ENCODE measurements around the gene KRAS.
A peak's percentile ranks its signal among the peaks of the same experiment; 100 is the strongest.

The KRAS gene

DNA sequence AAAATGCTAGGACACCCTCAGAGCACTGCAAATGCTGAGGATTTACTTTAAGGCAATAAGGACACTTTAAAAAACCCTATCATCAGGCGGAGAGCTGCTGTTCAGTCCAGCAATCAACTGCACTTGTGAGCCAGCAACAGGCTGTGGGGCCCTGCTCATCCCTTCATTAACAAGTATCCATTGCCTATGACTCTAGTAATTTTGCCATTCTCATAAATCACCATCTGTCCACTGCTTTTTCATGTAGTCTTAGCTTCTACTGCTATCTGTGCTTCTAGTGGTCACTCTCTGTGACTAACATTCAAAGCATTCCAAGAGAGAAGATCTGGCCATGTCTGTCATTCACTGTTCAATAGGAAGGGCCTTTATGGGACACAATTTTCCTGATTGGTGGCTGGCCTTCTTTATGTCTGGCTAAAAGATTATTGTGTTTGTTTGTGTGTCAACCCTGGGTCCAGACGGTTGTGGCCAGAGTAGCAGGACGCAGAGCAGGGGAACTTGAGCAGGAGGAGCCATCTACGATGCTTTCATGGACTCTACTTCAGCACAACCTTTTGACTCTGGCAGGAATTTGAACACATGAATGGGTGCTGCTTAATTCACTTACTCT, 3.6 kb upstream of the KRAS start:
- no peak for DNase-seq

DNA sequence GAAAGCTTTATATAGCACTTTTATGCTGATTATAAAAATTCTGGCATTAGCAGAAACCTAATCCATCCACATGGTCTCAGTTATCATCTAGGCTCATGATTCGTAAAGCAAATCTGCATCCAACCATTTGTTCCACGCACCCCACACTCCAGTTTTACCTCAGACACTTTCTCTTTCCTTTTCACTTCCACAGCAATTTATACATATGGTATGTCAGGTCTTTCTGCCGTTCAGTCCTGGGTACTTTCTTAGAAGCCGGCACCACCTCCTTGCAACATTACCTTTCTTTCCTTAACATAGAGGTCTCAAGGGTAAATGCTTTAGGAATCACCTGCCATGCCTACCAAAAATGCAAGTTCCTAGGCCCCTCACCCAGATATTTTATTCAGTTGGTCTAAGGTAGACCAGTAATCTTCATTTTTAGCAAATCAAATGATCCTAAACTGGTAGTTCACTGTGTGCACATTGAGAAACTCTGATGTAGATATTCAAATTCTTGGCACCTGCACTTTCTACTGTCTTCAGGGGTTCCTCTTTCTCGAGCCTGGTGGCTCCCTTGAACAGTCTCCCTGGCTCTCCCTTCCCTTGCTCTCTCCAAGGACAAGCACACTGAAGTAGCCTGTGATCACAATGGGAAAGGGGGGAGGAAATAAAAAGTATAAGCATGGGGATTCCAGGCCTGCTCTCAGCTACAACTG, 2.8 kb upstream of the KRAS start:
- DNase-seq: no peak

DNA sequence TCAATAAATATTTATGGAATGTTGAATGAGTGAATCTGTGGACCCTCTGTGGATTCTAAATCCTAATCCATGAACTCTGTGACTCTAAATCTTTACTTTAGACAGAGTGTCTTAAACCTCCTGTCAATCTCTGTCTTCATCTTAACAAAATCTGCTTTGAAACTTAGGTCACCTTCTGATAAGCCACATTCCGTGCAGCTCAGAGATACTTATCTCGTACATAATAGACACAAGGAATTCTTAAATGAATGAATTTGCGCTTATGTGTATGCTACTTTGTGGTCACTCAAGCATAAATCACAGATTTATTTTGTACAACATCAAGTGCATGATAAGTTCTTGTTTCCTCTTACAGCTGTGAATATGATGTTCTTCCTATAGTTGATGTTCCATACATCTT, 2.2 kb upstream of the KRAS start:
- no peak for DNase-seq

DNA sequence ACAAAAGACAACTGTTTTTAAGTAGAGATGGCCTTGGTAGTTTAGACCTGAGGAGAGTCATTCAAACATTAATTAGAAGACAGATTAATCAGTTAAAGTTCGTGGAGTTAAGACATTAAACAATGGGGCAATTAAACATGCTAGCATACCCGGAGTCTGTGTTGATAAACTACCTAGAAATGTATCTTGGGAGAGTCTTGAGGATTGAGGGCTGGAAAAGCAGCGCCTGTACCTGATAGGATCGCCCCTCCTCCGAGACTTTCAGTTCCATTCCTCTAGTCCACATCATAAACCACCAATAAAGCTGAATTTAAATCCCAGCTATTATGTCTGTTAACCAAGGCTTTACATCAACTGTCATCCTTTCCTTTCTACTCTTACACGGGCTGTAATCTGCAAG, 1.0 kb upstream of the KRAS start:
- DNase-seq: no peak

DNA sequence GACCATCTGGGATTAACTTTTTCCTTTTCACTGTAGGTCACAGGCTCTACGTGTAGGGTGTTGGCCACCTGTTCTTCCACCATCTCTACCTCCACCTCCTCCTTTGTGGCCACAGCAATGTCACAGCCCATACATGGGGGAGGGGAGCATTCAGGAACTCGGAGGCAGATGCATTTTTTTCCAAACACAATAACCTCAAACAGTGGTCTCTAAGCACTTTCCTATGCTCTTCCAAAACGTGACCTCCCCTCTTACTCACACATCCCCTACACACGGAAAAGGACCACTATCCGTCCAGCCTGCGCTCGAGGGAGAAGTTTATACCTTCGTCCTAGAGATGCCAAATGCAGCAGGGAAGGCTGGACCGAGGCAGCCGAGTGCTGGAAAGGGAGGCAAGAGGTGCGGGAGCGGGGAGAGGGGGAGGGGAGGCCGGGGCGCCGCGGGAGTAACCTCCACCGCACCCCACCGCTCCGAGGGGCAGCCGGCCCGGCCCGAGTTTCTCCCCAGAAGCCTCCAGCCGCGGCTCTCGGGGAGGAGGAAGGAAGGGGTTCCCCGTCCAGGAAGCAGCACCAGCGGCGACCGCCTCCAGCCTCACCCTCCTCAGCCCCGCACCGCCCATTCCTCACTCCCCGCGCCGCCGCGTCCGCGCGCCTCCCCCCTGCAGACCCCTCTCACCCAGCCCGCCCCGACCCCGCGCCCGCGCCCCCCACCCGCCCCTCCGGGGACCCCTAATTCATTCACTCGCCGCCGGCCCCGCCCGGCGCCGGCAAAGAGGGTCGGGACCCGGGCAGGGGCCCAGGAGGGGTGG, 594 bp downstream of the KRAS start:
- peak; percentile 46 for DNase-seq

DNA sequence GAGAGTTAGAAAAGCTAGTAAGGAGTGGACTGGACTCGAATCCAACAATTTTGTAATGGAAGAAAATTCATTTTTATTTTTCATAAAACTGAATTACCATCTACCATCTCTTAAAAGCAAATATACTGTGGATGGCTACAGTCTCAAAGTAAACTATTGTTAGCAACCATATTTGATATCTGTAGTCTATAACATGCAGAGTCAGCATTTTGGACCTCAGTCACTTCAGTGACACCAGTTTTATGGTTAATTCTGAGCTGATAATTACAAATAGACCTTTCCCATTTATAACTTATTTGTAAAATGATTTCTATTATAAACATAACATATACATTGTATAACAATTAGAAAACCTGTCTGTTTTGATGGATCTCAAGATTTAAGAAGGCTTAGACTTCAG, 2.0 kb downstream of the KRAS start:
- DNase-seq: no peak

DNA sequence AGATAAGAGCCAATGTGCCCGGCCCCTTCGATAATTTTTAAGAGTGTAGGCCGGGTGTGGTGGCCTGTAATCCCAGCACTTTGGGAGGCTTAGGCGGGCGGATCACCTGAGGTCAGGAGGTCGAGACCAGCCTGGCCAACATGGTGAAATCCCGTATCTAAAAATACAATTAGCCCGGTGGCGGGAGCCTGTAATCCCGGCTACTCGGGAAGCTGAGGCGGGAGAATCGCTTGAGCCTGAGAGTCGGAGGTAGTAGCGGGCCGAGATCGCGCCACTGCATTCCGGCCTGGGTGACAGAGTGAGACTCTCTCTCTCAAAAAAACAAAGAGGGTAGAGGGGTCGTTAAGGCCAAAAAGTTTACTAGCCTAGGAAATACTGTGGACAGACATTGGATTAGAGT, 2.6 kb downstream of the KRAS start:
- no peak for DNase-seq

DNA sequence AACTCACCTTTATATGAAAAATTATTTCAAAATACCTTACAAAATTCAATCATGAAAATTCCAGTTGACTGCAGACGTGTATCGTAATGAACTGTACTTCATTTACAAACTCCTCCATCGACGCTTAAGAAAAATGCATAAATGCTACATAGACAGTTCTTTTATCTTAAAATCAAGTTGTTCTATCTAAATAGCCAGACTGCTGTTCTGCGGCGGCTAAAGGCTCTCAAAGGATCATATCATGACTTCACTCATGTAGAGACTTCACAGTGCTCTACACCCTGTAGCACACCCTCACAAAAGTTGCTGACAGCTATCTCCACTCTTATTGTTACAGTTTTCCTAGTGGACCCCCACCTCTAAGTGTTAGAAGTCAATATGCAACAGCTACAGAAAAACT, 5.2 kb downstream of the KRAS start:
- no peak for DNase-seq

DNA sequence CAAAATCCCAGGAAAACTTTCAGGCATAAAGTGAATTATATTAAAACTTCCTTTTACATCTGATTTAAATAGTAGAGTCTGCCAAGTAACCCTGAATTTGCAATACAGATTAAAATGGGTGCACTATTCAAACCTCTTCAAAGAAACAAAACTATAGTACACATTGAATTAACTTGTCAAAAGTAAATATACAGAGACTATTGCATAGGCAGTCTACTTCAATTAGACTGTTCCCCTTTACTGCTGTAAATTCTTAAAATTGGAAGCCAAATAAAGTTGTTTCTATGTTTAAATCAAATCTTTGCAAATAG, 7.1 kb downstream of the KRAS start:
- no peak for DNase-seq

DNA sequence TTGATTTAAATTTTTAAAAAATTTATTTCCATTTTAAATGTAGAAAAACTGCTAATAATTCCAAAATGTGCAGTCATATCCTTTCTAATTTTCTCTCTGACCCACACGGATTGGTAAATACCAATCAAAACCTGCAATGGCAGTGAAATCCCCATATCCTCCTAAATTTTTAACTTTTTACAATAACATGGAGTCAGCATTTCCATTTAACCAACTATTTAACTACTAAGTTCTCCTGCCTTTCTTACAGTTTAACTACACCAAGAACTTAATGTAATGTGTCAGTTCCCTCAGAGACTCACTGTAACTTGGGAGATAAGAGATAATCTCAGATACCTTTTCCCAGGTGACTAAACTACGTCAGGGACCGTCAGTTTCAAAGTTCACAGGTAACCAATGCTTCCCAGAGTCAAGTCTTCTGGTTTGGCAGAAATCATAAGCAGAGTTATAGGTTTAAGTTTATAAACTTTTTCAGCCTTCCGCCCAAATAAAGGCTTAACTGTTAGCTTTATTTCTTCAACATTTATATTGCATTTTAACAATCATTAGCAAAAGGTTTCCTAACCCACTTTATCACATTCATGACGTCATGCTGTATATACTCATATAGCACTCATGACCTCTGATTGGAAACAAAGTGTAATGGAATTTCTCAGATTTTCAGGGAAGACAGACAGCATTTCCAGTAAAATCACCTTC, 7.6 kb downstream of the KRAS start:
- DNase-seq: no peak

DNA sequence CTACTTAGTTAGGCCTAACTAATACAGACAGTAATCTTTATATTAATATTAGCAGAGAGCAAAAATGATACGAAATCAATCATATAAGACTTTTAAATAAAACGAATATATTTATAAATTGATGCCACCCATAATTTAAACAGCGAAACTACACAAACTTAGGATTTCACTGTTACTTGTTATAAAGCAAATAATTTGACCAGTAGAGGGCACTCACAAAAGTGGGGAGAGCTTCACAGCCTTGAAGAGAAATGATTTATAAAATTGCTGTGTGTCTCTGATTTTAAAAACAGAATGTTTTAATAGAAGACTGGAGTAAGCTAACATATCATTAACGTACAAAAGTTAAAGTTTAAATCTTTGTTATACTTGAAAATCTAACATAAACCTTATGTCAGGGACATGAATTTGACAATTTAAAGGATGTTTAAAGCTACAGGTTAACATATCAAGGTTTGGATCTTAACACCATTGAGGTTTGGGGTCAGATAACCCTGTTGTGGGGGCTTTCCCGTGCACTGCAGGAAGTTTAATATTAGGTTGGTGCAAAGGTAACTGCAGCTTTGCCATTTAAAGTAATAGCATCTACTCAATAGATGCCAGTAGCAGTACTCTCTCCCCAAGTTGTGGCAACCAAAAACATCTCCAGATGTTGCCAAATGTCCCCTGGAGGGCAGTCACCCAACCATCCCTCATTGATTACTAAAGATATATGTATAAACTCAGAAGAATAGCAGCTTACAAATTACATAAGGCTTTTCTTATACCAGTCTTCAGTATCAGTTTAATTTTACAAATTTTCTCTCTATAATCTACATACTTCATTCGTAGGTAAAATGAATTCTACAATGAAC, 9.3 kb downstream of the KRAS start:
- no peak for DNase-seq

DNA sequence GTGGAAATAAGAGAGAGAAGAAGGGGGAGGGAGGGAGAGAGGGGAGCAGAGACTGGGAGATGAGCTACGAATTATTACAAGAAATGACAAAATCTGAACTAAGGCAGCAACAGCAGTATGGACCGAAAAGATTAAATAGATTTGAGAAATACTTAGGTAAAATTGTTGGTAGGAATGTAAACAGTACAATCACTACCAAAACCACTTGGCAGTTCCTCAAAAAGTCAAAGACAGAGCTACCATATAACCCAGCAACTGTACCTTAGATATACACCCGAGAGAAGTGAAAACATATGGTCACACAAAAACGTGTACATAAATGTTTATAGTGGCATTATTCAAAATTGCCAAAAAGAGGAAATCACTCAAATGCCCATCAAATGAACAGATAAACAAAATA, 14.1 kb downstream of the KRAS start:
- DNase-seq: no peak

DNA sequence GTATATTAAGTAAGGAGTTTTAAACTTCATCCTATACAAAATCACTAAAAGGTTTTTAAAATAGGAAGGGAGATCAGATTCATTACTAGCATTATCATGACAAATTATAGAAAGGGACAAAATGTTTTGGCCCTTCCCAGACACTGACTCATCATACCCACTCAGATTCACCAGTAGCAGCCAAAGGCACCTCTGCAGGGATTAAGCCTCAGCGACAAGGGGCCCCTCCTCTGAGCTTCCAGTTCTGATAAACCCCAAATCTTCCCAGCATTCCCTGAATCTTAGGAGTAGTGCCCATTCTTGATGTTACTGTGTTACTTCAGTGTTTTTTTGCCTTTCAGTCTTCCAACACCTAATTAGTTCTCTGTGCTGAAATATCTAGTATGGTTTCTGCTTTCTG, 14.5 kb downstream of the KRAS start:
- DNase-seq: no peak

DNA sequence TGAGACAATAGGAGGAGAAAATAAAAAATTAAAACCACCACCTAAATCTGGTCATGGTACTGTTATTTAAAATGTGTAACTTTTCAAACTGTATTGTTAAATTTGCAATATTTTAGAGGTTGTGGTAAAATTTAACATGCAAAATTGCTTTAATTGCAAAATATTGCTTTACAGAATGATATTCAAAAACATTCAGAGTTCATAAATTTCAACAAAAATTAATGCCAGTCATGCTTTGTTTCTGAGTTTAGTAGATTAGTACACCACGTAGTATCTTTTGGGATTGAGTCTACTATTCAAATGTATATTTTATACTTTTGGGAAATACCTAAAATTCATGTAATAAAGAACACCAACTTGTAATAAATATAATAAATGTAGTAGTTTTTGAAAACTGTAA, 37.4 kb downstream of the KRAS start:
- DNase-seq: no peak

DNA sequence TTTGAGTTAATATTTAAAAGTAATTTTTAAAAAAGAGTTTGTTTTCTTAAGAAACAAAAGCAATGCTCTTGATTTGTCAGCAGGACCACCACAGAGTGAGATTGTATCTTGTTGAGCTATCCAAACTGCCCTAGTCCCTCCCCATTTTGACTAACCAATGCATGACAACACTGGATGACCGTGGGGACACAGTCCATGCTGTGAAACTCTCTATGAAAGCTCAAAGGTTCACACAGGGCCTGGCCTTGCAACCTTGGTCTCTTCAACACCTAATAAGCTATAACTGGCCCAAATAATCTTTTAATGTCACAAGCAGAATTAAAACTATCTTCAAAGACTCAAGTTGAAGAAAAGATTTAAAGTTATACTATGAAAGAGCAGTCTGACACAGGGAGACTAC, 42.2 kb downstream of the KRAS start:
- no peak for DNase-seq

DNA sequence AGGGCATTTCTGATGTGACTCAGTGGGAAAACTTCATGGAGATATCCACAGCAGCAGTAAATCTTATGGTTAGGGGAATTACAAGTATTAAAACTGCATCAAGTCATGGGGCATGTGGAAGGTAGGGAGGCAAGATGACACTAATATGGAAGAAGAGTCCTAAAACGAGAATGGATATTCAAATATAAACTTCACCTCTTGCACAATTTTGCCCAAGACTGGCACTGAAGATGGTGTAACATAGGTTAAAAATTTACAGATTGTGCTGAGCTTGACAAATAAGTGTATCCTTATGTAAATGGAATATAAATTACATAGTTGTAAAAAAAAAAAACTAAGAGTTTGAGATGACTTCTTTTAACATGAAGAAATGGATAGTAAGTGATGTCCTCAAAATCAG, 42.9 kb downstream of the KRAS start:
- DNase-seq: no peak

DNA sequence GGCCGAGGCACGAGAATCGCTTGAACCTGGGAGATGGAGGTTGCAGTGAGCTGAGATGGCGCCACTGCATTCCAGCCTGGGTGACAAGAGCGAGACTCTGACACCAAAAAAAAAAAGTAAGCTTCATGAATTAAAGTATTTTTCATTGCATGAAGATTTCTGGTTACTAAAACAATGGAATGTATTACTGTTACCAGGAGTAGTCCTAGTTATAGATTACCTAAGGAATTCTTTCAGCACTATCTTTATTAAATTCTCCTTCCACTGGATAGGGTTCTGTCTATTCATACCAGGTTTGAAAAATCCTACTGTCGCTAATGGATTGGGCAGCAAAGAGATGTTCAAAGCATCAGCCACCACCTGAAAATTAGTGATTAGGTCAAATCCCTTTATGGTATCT, 43.3 kb downstream of the KRAS start:
- DNase-seq: no peak

DNA sequence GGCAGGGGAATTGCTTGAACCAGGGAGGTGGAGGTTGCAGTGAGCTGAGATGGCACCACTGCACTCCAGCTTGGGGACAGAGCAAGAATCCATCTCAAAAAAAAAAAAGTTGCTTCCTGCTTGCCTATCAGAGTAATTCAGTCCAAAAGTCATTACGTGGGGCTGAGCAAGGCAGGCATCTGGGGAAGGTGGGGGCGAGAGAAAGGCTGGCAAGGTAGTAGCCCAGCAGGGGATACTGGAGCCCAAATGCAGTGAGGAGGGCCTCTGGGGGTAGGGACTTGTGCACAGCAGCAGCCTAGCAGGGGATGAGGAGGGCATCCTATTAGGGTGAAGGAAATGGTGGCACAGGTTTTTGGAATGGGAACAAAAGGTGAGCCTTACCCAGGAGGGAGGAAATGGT, 48.6 kb downstream of the KRAS start:
- no peak for DNase-seq

DNA sequence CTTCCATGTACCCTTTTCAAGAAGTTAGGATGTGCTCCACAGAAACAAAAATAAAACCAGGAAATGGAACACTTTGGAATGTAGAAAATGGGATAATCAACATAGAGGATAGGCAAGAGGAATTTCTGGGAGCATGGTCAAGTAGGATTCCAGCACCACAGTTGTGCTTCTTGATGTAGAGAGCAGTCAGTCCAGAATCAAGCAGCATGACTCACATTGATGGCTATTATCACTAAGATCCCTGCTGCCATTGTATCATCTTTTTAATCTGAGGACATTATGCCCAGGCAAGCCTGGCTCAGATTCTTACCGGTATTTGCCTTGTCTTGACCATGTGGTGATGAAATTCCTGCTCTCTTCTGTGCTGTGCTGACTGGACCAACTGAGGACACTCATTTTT, 50.0 kb downstream of the KRAS start:
- DNase-seq: no peak

DNA sequence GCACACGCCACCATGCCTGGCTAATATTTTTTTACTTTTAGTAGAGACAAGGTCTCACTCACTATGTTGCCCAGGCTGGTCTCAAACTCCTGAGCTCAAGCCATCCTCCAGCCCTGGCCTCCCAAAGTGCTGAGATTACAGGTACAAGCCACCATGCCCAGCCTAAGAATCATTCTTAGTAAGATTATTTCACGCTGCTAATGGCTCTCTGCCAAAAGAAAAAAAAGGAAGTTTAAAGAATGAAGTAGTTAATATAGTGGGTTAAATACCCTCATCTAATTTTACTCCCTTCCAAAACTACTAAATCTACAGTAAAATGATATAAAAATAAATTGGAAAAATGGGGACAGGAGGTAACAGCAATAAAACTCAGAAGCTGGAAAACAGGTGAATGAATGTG, 53.1 kb downstream of the KRAS start:
- DNase-seq: no peak

DNA sequence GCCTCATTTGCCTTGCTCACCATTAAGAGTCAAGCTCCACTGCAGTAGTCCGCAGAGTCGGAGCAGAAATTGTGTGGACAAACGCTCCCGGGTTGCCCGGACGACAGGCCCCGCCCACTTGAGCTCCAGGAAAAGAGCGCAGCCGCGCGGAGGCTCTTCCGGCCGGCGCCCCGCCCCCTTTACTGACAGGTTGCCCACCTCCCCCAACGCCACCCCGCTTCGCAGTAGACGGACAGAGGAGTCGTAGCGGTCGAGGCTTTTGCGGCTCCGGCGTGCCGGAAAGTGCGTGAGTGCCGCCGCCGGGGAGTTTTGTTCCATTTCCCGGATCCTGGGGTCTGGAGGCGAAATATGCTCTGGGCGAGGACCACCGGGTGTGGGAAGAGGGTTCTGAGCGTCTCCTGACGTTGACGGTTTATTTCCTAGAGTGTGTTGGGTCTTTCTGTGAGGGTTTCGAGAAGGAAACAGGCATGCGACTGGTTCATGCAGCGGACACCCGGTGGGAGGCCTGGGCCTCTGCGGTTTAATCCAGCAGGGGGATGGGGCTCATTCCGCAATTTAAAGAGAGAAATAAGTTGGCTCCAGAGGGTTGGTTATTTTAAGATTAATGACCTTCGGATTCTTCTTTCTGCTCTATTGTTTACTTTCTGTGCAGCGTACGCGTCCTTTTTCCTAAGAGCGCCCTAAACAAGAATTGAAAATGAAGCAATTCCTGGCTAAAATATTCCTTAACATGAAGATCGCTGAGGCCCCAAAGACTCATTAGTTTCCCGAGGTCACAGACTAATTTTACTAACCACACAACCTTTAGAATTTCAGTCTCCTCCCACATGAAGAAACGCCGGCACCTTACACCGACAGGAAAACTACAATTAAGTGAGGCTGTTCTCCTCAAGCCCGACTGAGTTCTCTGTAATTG, 55.4 kb downstream of the KRAS start, which contains the start of the genes DNAI7 and ETFRF1:
Gene DNAI7, minus strand, starts transcription at position 105 of the 916 bp plus-strand sequence. Its CDS starts 82 bp downstream, at position 23.
Gene ETFRF1, plus strand, starts transcription at position 182 of the 916 bp plus-strand sequence. CDS start 8,720 bp downstream, outside the sequence.
- DNase-seq: peak; percentile 95

DNA sequence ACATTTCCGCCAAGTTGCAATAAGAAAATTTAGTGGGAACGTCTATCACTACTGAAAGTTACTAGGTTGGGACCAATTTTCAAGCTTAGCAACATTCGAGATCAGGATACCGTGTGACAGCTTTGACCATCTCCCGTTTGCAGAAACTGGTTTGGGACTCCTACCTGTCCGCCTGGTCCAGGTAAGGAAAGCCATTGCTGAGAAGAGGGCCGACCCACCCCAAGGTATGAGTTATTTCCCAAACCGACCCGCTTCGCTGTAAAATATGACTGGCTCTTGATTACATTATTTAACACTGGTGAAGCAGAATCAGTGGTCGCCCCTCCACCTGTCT, 56.0 kb downstream of the KRAS start:
- no peak for DNase-seq

Data from activated gamma-delta T cell (primary cell).